Measurements from ENCODE around the gene KRTAP9-7.

Gene KRTAP9-7

DNA sequence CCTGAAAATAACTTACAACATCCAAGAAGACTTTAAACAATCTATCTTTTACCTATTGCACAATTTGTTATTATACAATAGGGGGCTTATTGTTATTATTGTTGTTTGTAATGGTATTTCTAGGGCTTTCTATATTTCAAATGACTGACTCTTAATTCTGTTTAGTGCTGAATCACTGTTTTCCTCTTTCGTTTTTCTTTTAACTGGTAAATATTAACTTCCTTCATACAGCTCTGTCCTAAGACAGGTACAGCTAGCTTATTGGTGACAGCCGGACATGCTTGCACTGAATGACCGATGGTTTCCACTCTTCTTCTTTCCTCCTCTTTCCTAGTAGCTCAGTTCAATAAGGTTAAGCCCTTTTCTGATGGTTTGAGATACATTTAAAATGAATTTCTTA is 11.6 kb downstream of the KRTAP9-7 start:
- no peak overlapping the region for H3K4me3 ChIP-seq (ENCODE audit: low read depth, low read length)
- TF ChIP-seq, protein P1, sequence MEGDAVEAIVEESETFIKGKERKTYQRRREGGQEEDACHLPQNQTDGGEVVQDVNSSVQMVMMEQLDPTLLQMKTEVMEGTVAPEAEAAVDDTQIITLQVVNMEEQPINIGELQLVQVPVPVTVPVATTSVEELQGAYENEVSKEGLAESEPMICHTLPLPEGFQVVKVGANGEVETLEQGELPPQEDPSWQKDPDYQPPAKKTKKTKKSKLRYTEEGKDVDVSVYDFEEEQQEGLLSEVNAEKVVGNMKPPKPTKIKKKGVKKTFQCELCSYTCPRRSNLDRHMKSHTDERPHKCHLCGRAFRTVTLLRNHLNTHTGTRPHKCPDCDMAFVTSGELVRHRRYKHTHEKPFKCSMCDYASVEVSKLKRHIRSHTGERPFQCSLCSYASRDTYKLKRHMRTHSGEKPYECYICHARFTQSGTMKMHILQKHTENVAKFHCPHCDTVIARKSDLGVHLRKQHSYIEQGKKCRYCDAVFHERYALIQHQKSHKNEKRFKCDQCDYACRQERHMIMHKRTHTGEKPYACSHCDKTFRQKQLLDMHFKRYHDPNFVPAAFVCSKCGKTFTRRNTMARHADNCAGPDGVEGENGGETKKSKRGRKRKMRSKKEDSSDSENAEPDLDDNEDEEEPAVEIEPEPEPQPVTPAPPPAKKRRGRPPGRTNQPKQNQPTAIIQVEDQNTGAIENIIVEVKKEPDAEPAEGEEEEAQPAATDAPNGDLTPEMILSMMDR (IDR thresholded peaks at IDR 0.05; ENCODE audit: borderline replicate concordance, insufficient read depth, low read depth, low read length): no peak

DNA sequence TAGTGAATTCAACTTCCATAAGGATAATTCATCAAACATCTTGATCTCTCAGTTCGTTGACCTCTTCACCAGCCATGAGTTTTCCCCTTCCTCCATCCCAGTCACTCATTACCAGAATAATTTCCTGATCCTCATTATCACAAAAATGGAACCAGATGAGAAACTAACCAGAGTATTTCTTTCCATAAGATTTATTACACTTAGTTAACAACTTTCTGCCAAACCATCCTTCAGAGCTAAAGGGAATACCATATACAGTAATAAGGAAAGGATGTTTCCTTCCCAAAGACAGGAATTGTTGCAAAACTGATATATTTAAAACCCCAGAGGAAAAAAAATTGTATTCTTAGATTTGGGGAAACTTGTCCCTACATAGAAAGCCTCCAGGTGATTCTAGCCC is 18.5 kb downstream of the KRTAP9-7 start:
- TF ChIP-seq, protein P1 (IDR thresholded peaks at IDR 0.05; ENCODE audit: borderline replicate concordance, insufficient read depth, low read depth, low read length): no peak

DNA sequence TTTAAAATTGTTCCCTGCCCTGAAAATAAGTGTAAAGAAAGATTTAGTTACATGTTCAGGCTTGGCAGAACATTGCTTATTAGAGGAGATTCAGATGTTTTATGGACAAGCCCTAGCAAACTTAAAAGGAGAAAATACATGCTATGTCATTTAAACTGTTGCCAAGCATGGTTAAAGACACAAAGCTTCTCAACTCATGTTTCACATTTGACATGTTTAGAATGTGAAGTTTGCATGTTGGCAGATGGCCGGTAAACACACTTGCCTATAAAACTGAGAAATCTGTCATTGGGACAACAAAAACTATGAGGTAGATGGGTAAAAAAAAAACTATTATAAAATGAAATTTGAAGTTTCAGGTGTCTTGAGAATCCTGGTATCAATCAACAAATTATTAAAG is 21.3 kb downstream of the KRTAP9-7 start:
- H3K4me3 ChIP-seq (ENCODE audit: low read depth, low read length): no peak overlapping the region
- TF ChIP-seq, protein P1 (IDR thresholded peaks at IDR 0.05; ENCODE audit: borderline replicate concordance, insufficient read depth, low read depth, low read length): no peak

More for the DNA sequence above, 18.5 kb downstream of the KRTAP9-7 start:
- H3K4me3 ChIP-seq (ENCODE audit: low read depth, low read length): no peak overlapping the region

DNA sequence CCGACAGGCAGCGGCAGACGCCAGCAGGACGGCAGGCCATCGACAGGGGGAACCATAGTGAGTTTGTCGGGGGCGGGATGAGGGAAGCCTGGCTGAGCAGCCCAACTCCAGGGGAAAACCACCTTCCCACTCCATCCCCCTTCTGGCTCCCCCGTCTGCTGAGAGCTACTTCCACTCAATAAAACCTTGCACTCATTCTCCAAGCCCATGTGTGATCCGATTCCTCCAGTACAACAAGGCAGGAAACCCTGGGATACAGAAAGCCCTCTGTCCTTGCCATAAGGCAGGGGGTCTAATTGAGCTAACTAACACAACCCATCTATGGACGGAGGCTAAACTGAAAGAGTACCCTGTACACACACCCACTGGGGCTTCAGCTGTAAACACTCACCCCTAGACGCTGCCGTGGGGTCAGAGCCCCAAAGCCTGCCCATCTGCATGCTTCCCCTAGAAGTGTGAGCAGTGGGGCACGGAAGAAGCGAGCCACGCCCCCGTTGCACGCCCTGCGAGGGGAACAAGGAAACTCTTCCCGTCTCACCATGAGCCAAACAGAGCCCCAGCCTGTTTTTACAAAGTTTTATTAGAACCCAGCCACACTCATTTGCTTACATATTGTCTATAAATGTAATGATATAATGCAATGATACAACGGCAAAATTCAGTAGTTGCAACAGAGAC is 23.1 kb downstream of the KRTAP9-7 start:
- no peak overlapping the region for H3K4me3 ChIP-seq (ENCODE audit: low read depth, low read length)
- TF ChIP-seq, protein P1 (IDR thresholded peaks at IDR 0.05; ENCODE audit: borderline replicate concordance, insufficient read depth, low read depth, low read length): no peak

DNA sequence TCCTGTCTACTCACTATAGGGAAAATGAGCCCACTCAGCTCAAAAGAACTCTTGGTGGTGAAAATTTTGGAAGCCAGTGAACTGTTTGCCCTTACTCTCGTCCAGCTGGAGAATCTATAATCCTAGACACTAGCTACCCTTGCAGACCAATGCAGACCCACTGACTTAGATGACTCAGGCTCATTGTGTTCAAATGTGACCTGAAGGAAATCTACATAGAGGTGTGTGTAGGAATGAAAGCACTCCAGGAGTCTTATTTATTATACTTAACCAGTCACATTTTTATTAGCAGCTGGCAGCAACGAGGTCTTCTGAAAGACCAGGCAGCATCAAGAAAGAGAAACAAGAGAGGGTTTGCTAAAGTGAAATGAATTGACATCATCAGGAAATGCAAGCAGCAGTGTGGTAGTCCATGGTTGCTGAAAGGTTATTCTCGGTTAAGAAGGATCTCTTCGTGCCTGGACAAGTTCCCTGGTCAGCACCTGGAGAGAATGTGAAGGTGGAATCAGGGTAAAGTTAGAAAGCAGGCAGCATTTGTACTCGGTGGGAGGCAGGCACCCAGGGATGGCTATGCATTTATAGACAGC is 25.8 kb downstream of the KRTAP9-7 start:
- H3K4me3 ChIP-seq (ENCODE audit: low read depth, low read length): no peak overlapping the region
- TF ChIP-seq, protein P1 (IDR thresholded peaks at IDR 0.05; ENCODE audit: borderline replicate concordance, insufficient read depth, low read depth, low read length): no peak

DNA sequence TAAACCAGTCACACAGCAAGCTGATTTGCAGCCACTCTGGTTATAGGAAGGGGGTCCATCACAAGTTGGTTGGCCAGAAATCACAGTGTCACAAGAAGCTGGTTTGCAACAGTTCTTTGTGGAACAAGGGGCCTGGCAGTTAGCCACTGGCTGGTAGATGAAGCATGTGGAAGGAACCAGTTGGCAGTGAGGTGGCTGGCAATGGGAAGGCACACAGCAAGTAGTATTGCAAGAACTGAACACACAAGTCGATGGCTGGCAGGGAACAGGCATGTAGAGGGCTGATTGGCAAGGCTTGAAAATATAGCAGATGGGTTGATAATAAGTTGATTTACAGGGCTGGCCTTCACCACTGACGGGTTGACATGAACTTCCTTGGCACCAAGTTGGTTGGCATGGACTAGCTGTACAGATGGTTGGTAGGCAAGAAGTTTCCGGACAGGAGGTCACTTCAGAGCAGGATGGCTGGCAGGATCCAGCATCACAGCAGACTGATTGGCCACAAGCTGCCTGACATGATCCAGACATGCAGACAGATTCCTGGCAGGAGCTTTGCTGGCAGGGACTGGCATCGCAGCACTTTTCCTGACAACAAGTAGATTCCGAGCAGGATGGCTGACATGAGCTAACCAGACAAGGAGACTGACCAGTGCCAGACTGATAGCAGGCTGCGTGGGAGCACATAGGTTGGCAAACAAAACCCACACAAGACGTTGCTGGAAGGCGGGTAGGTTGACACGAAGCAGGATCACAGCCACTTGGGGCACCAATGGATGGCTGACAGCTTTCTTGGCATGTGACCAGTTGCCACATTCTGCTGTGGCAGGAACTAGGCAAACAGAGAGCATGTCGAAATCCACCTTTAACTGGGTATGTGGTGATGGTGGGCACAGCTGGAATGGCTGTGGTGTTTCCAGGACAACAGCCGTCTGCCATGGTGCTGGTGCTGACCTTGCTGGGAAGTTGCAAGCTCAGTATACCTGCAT is 26.7 kb downstream of the KRTAP9-7 start, which contains the start of gene KRTAP29-1:
Gene KRTAP29-1, minus strand, starts transcription at position 936 of the 986 bp plus-strand sequence. Its CDS starts 0 bp downstream, at position 936.
- TF ChIP-seq, protein P1 (IDR thresholded peaks at IDR 0.05; ENCODE audit: borderline replicate concordance, insufficient read depth, low read depth, low read length): no peak

More for the DNA sequence above, 26.7 kb downstream of the KRTAP9-7 start, which contains the start of gene KRTAP29-1:
- no peak within 1 kb of the TSS for H3K4me3 ChIP-seq (ENCODE audit: low read depth, low read length)

All from GM12875 (cell line).